Neutrophil (primary cell): Measurements from ENCODE around the gene CDCA4.

Experiments
- H3K27ac ChIP-seq: fragments of 200-600 bp; sonication (generic); 2 replicates; pipeline ENCODE4 v1.5.1; 2016; ENCODE audit warnings: mild to moderate bottlenecking, moderate library complexity
- H3K27me3 ChIP-seq: fragments of 200-600 bp; sonication (generic); 2 replicates; pipeline ENCODE4 v1.6.0; 2016; ENCODE audit warnings: mild to moderate bottlenecking
- H3K36me3 ChIP-seq: fragments of 200-600 bp; sonication (generic); 2 replicates; pipeline ENCODE4 v1.5.1; 2017
- H3K4me1 ChIP-seq, 2 experiments: fragments of 200-600 bp in 1 of 2; sonication (generic) in 1 of 2; 1 replicate in 1 of 2; 2 replicates in 1 of 2; pipeline versions ENCODE4 v1.5.1 to v1.6.1; 2013 to 2016; ENCODE audit warnings: low read depth in 1 of 2, low read length in 1 of 2, mild to moderate bottlenecking in 1 of 2, moderate library complexity in 1 of 2; ENCODE audit not compliant: control insufficient read depth in 1 of 2, insufficient read depth in 1 of 2
- H3K4me3 ChIP-seq, 2 experiments: fragments of 200-600 bp in 1 of 2; sonication (generic) in 1 of 2; 1 replicate in 1 of 2; 2 replicates in 1 of 2; pipeline ENCODE4 v1.5.1; 2013 to 2016; ENCODE audit warnings: low read depth in 1 of 2, low read length in 1 of 2, mild to moderate bottlenecking in 1 of 2, moderate library complexity in 1 of 2
- H3K9me3 ChIP-seq: fragments of 200-600 bp; sonication (generic); 2 replicates; pipeline ENCODE4 v1.5.1; 2016
- CTCF ChIP-seq: fragments of 200-600 bp; sonication (generic); IDR thresholded peaks from 2 replicates; pipeline ENCODE4 v1.5.1; 2016; ENCODE audit warnings: antibody characterized with exemption

Gene CDCA4

GRCh38 chr14:105020815-105021655, at the start of gene CDCA4:
Gene CDCA4 (minus strand): TSS chr14:105021083. CDS start chr14:105011929, 9,154 bp downstream.
- TF ChIP-seq CTCF = peak; percentile 55
- Histone ChIP-seq H3K4me3 (peak within 1 kb of the TSS; percentile 77), H3K36me3 (no peaks in the 10 kb centered on the region), H3K27ac (peak within 1 kb of the TSS; percentile 78), H3K9me3 (no peaks in the 10 kb centered on the region), H3K27me3 (no peaks in the 10 kb centered on the region), H3K4me1 (peaks cover 23 to 24% of the 10 kb centered on the region in 2 experiments)

- Histone ChIP-seq H3K9me3 (no peaks in the 10 kb centered on the region), H3K27me3 (no peaks in the 10 kb centered on the region), H3K4me1 (peaks cover 54 to 58% of the 10 kb centered on the region in 2 experiments), H3K36me3 (no peaks in the 10 kb centered on the region), H3K27ac (peak overlapping the region; percentile 83), H3K4me3 (peak overlapping the region; percentile 28 to 45)
- TF ChIP-seq CTCF = no peak
Measured at GRCh38 chr14:105069871-105070759, 49.2 kb upstream of the CDCA4 start.

DNA sequence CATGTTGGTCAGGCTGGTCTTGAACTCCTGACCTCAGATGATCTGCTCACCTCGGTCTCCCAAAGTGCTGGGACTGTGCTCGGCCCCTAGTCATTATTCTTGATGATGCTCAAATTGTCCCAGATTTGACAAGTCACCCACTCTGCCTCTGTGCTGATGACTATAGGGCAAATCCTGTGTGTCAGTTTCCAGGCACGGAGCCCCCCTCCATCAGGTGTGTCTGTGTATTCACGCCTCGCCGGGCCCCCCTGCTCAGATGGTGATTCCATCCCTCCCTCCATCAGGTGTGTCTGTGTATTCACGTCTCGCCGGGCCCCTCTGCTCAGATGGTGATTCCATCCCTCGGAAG, 48.6 kb upstream of the CDCA4 start:
- TF ChIP-seq CTCF = no peak
- peak overlapping the region; percentile 83 for H3K27ac ChIP-seq
- H3K4me1 ChIP-seq = peaks cover 60 to 63% of the 10 kb centered on the region in 2 experiments
- H3K4me3 ChIP-seq = peak overlapping the region; percentile 28 to 45
- no peaks in the 10 kb centered on the region for H3K9me3 ChIP-seq
- no peaks in the 10 kb centered on the region for H3K36me3 ChIP-seq
- no peaks in the 10 kb centered on the region for H3K27me3 ChIP-seq

GRCh38 chr14:105068818-105069217, 47.9 kb upstream of the CDCA4 start:
- Histone ChIP-seq H3K27me3 (no peaks in the 10 kb centered on the region), H3K9me3 (no peaks in the 10 kb centered on the region), H3K36me3 (no peaks in the 10 kb centered on the region), H3K4me1 (peaks cover 67 to 70% of the 10 kb centered on the region in 2 experiments), H3K4me3 (peak overlapping the region in 1 of 2 experiments; percentile 45), H3K27ac (peak overlapping the region; percentile 83)
- no peak for TF ChIP-seq CTCF

DNA sequence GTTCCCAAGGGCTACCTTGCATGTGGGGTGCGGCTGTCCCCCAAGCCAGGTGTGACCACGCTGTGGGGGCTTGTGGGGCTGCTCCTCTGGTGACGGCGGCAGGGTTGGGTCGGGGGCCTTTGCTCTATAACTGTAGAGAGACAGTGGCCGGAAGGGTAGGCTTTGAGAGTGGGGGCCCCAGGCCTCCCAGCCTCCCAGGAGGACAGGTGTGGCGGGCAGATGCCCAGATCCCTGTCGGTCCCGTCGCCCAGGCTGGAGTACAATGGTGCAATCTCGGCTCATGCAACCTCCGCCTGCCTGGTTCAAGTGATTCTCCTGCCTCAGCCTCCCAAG, 47.1 kb upstream of the CDCA4 start:
- no peaks in the 10 kb centered on the region for H3K9me3 ChIP-seq
- no peak overlapping the region for H3K4me3 ChIP-seq
- peak overlapping the region; percentile 98 for H3K27ac ChIP-seq
- H3K4me1 ChIP-seq = peaks cover 76 to 79% of the 10 kb centered on the region in 2 experiments
- no peaks in the 10 kb centered on the region for H3K36me3 ChIP-seq
- no peak for TF ChIP-seq CTCF
- no peaks in the 10 kb centered on the region for H3K27me3 ChIP-seq
